Heart right ventricle (tissue), 16 donors: Measurements from ENCODE around the gene FAF1. TPM values are rescaled to one million over a fixed set of nuclear protein-coding genes. Genes with fewer than 3 reads are reported as not detected.

Experiments
- ATAC-seq, 8 donors: fragments of 200-7000 bp; cut with Tn5 transposase; one replicate each; pipeline ENCODE4 v1.9.1; 2020; ENCODE audit warnings: mild to moderate bottlenecking in 8 of 8, moderate library complexity in 8 of 8, moderate number of reproducible peaks in 1 of 8
- DNase-seq, 2 donors: peaks; one replicate each; pipeline ENCODE4 v3.0.0-alpha.2; 2020
- H3K27ac ChIP-seq, 10 donors: fragments of 200-600 bp; sonication (generic) in 2 of 10; one replicate each; pipeline versions ENCODE4 v1.5.0 to v1.8.0; 2020 to 2022; ENCODE audit warnings: mild to moderate bottlenecking in 3 of 10
- H3K27me3 ChIP-seq, 7 donors: fragments of 200-600 bp; one replicate each; pipeline ENCODE4 v1.8.0; 2021 to 2022; ENCODE audit warnings: mild to moderate bottlenecking in 2 of 7
- H3K36me3 ChIP-seq, 9 donors: fragments of 200-600 bp; sonication (generic) in 1 of 9; one replicate each; pipeline versions ENCODE4 v1.5.0 to v1.8.0; 2020 to 2022; ENCODE audit warnings: mild to moderate bottlenecking in 2 of 9
- H3K4me1 ChIP-seq, 9 donors: fragments of 200-600 bp; sonication (generic) in 1 of 9; one replicate each; pipeline versions ENCODE4 v1.5.0 to v1.8.0; 2020 to 2022; ENCODE audit warnings: mild to moderate bottlenecking in 4 of 9
- H3K4me3 ChIP-seq, 10 donors: fragments of 200-600 bp; sonication (generic) in 2 of 10; one replicate each; pipeline versions ENCODE4 v1.5.0 to v1.8.0; 2020 to 2022; ENCODE audit warnings: mild to moderate bottlenecking in 7 of 10, moderate library complexity in 2 of 10
- H3K9me3 ChIP-seq, 11 donors: fragments of 200-600 bp in 10 of 11; sonication (generic) in 2 of 11; one replicate each; pipeline versions ENCODE4 v1.5.0 to v1.8.0; 2013 to 2022; ENCODE audit warnings: mild to moderate bottlenecking in 2 of 11, control low read depth in 1 of 11, moderate library complexity in 1 of 11
- whole genome bisulfite sequencing, 2 donors: extraction: QIAGEN DNeasy Blood & Tissue Kit; methylation state at CpG; one replicate each; pipeline ENCODE4 v1.1.7; 2013; ENCODE audit warnings: inconsistent platforms in 1 of 2; 5-methylcytosine and 5-hydroxymethylcytosine counted together
- intact Hi-C, 10 donors: fragments of 100-400 bp; cut with DNase I; formaldehyde crosslinking; loops; one replicate each; pipeline versions ENCODE4 v1.11.1 to v1.14.2; 2022
- polyA plus RNA-seq, 2 donors: library from polyadenylated mRNA; stranded (reverse); fragments of 200-250 nt; gene quantifications; one replicate each; pipeline ENCODE4 v1.2.3, GENCODE V29; 2013
- total RNA-seq, 10 donors: library from RNA; stranded (reverse); fragmentation: NEBNext Ultra II Directional in 3 of 10; extraction: Animal tissue kit (Norgen Biotek cat#: 25700) in 3 of 10; gene quantifications; one replicate each; pipeline versions ENCODE4 v1.2.1 to v1.2.4, GENCODE V29; 2021 to 2023
- TF ChIP-seq, protein P1 (sequence below), 9 donors: fragments of 200-600 bp; sonication (generic) in 2 of 9; IDR thresholded peaks; one replicate each; pipeline versions ENCODE4 v1.5.0 to v1.8.0; 2021 to 2022; ENCODE audit warnings: antibody characterized with exemption in 9 of 9, mild to moderate bottlenecking in 5 of 9, moderate library complexity in 1 of 9
- donor health status: Arrhythmogenic right ventricular cardiomyopathy.
- donor health status: ischemic (EF 13 %, LVEDD 7.1; RV severe dilation, severe dysfunction).
- donor health status: healthy with polysubstance abuse.
- donor health status: DM: no; HTN: yes; CAD: no.
- donor health status: DM: no; HTN: no; CAD: no.
- donor health status: ischemic (EF 25% LVEDD 6.9; RV normal size, moderate dysfunction).
- donor health status: ischemic (EF 25% LVEDD 5.7; RV mildly dilated, moderate dysfunction).
- donor health status: healthy.
- donor health status: DM: yes; HTN: yes; CAD: no.
- donor health status: Ischemic cardiomyopathy.
- donor health status: ischemic (EF 35%, LVEDD 5.7; RV mildly dilated, moderate dysfunction).
- donor health status: nonischemic (EF 11% LVEDD 7.7; RV severe dilation, severe dysfunction).
- donor health status: DM: yes; HTN: yes; CAD: no.
- donor health status: PGD.
- donor health status: ischemic (EF 29% LVEDD 5.4; RV normal size, mild dysfunction).
- donor health status: nonischemic (EF 23%, LVEDD 6.1; RV moderate dilation, normal function).

The FAF1 gene
- total and polyA plus RNA-seq, 12 donors: 30.9 to 102 (median 88.9) TPM

DNA sequence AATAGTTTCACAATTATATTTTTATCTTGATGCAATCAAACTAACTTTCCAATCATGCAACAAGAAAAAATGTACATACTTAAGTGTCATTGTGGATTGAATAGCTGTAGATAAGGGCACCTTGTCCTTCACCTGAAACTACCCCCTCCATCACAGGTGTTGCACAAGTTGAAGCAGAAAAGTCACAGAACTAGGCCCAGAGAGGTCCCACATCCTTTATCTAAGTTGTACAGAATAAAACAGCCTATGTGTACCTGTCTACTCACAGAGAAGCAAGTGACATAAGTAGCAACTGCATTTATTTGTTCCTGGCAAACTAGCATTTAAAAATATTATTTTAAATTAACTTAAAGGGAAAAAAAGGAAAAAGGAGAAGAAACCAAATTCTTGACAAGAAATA, 256.8 kb downstream of the FAF1 start:
- DNase-seq: no peak
- Histone ChIP-seq H3K4me1 (peaks cover 0 to 18% (median 7%) of the 10 kb centered on the region in 9 donors), H3K9me3 (no peaks in the 10 kb centered on the region), H3K27me3 (no peaks in the 10 kb centered on the region), H3K27ac (no peak overlapping the region), H3K36me3 (no peaks in the 10 kb centered on the region), H3K4me3 (no peak overlapping the region)
- no peak for ATAC-seq
- intact Hi-C loops: loop anchor here in 7 of 10 donors (5.0 to 10.0 kb wide), 3 partner anchors 328 to 338 kb away; no protein-coding TSS in a partner anchor
- TF ChIP-seq, protein P1, sequence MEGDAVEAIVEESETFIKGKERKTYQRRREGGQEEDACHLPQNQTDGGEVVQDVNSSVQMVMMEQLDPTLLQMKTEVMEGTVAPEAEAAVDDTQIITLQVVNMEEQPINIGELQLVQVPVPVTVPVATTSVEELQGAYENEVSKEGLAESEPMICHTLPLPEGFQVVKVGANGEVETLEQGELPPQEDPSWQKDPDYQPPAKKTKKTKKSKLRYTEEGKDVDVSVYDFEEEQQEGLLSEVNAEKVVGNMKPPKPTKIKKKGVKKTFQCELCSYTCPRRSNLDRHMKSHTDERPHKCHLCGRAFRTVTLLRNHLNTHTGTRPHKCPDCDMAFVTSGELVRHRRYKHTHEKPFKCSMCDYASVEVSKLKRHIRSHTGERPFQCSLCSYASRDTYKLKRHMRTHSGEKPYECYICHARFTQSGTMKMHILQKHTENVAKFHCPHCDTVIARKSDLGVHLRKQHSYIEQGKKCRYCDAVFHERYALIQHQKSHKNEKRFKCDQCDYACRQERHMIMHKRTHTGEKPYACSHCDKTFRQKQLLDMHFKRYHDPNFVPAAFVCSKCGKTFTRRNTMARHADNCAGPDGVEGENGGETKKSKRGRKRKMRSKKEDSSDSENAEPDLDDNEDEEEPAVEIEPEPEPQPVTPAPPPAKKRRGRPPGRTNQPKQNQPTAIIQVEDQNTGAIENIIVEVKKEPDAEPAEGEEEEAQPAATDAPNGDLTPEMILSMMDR (IDR thresholded peaks at IDR 0.05): no peak

- intact Hi-C loops: loop anchor here in 7 of 10 donors (5.0 to 10.0 kb wide), 3 partner anchors 328 to 338 kb away; no protein-coding TSS in a partner anchor
- no peak overlapping the region for H3K27ac ChIP-seq
- H3K9me3 ChIP-seq: no peaks in the 10 kb centered on the region
- H3K27me3 ChIP-seq: no peaks in the 10 kb centered on the region
- no peak for ATAC-seq
- TF ChIP-seq, protein P1 (IDR thresholded peaks at IDR 0.05): no peak
- WGBS, 2 donors: 96 to 97% methylated on average over 2 of the region's 2 CpGs
- no peaks in the 10 kb centered on the region for H3K36me3 ChIP-seq
- no peak overlapping the region for H3K4me3 ChIP-seq
- no peak for DNase-seq
- H3K4me1 ChIP-seq: peaks cover 0 to 23% (median 10%) of the 10 kb centered on the region in 9 donors
Observed at GRCh38 chr1:50702395-50702794, 257.7 kb downstream of the FAF1 start.

DNA sequence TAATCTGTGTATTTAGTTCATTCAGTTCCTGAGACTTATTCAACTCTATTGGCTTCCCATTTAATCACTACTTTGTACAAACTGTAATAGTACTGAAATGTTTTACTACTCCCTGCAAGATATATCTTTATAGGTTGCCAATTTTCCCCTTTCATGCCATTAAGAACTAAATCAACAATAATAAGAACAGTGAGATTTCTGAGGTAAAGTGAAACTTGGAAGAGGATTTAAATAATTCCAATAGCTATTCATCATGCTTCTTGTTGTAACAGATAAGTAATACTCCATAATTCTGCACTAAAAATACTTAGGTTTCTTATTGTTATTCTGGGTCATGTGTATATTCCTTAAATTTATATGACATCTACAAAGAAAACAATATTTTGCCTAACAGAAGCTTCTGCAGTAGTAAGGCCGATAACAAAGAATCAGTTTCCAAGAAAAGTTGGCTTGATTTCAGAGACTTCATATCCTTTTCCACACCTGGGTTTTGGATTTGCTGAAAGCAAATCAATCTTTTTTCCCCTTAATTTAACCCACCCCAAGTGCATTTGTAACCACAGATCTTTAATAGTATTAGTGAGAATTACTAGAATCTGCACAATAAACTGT, 258.3 kb downstream of the FAF1 start:
- TF ChIP-seq, protein P1 (IDR thresholded peaks at IDR 0.05): no peak
- no peaks in the 10 kb centered on the region for H3K36me3 ChIP-seq
- intact Hi-C loops: loop anchor here in 7 of 10 donors (5.0 to 10.0 kb wide), 3 partner anchors 327 to 337 kb away; no protein-coding TSS in a partner anchor
- WGBS, 2 donors: 20 to 33% methylated on average over 1 of the region's 1 CpG
- DNase-seq: no peak
- H3K27ac ChIP-seq: no peak overlapping the region
- H3K4me3 ChIP-seq: no peak overlapping the region
- H3K27me3 ChIP-seq: no peaks in the 10 kb centered on the region
- no peaks in the 10 kb centered on the region for H3K9me3 ChIP-seq
- ATAC-seq: no peak
- peaks cover 0 to 23% (median 10%) of the 10 kb centered on the region in 9 donors for H3K4me1 ChIP-seq

DNA sequence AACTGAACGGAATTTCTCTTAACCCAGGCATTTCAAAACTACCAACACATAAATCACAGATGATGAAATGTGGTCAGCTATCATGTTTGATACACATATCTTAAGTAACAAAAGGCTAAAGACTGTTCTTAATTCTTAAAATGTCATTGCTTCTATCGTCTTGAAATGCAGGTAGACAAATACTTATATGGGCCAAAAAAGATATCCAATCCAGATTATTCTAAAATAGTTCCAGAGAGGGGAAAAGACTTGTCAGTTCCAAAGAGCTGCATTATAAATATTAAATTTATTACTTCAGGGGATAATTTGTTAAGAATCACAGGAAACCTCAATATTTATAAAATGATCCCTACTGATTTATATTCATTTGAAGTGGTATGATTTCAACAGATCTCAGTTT, 259.4 kb downstream of the FAF1 start:
- 82 to 84% methylated on average over 2 of the region's 2 CpGs for WGBS, 2 donors
- intact Hi-C loops: loop anchor here in 7 of 10 donors (5.0 to 10.0 kb wide), 3 partner anchors 326 to 336 kb away; no protein-coding TSS in a partner anchor

More for the DNA sequence above, 259.4 kb downstream of the FAF1 start:
- DNase-seq: no peak
- H3K27ac ChIP-seq: no peak overlapping the region
- H3K4me1 ChIP-seq: peaks cover 0 to 23% (median 10%) of the 10 kb centered on the region in 9 donors
- ATAC-seq: no peak
- no peak overlapping the region for H3K4me3 ChIP-seq
- no peaks in the 10 kb centered on the region for H3K36me3 ChIP-seq
- TF ChIP-seq, protein P1 (IDR thresholded peaks at IDR 0.05): no peak
- no peaks in the 10 kb centered on the region for H3K27me3 ChIP-seq
- H3K9me3 ChIP-seq: no peaks in the 10 kb centered on the region
